Measurements from ENCODE around the gene SSTR4. TPM values are rescaled to one million over a fixed set of nuclear protein-coding genes. Genes with fewer than 3 reads are reported as not detected.

SSTR4 gene
- total RNA-seq, 2 experiments from 2014 or later, result not detected

DNA sequence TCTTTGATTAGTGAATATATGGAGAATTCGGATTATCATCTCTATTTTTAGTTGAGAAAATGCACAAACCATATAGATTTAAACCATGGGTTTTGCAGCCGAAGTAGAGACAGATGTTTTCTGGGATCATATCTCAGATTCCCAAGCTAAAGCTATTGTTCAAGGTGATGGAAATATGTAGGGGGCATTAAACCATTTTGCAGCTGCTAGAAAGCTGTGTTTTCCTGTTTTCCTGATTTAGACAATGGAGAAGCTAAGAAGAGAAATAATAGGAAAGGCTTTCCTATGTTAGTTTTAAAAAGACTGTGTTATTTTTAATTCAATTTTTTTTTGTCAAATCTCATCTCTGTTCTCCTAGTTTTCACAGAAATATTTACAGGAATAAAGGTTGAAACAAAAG lies 44.8 kb downstream of the SSTR4 start:
- Histone ChIP-seq H3K27ac (ENCODE audit: low read depth, low read length, poor library complexity, severe bottlenecking) (no peak overlapping the region), H3K79me2 (ENCODE audit: insufficient read depth, low read depth, low read length) (no peaks in the 10 kb centered on the region), H3K4me3 (ENCODE audit: low read depth, low read length, poor library complexity, severe bottlenecking) (no peak overlapping the region), H4K20me1 (ENCODE audit: insufficient read depth, low read length) (no peaks in the 10 kb centered on the region), H3K4me2 (ENCODE audit: low read length) (no peak overlapping the region), H3K4me1 (ENCODE audit: insufficient read depth, low read length, poor library complexity, severe bottlenecking) (no peaks in the 10 kb centered on the region), H2AFZ (ENCODE audit: low read length) (no peak overlapping the region), H3K9me3 (ENCODE audit: low read length) (no peaks in the 10 kb centered on the region), H3K36me3 (ENCODE audit: insufficient read depth, low read length) (no peaks in the 10 kb centered on the region), H3K9me2 (ENCODE audit: insufficient read depth, low read length) (no peaks in the 10 kb centered on the region)
- no TSS peak for BruUV-seq (replicated peaks)
- intact Hi-C loops (cut with micrococcal nuclease; ENCODE audit: unreplicated experiment), result no loop called here
- ChIA-PET POLR2A (no interaction called here), CTCF (ENCODE audit: unreplicated experiment) (no interaction called here)
- DNase-seq (ENCODE audit: low spot score), result no peak
- TF ChIP-seq CTCF (conservative IDR thresholded peaks at IDR 0.05; ENCODE audit: low read length), result no peak
- no peak for TF ChIP-seq EZH2phosphoT487 (IDR thresholded peaks at IDR 0.05; ENCODE audit: borderline replicate concordance, low read depth, low read length)

GRCh38 chr20:23080521-23080920 lies 45.4 kb downstream of the SSTR4 start:
- Histone ChIP-seq H4K20me1 (ENCODE audit: insufficient read depth, low read length) (no peaks in the 10 kb centered on the region), H3K9me3 (ENCODE audit: low read length) (no peaks in the 10 kb centered on the region), H3K36me3 (ENCODE audit: insufficient read depth, low read length) (no peaks in the 10 kb centered on the region), H3K4me2 (ENCODE audit: low read length) (no peak overlapping the region), H2AFZ (ENCODE audit: low read length) (no peak overlapping the region), H3K4me3 (ENCODE audit: low read depth, low read length, poor library complexity, severe bottlenecking) (no peak overlapping the region), H3K4me1 (ENCODE audit: insufficient read depth, low read length, poor library complexity, severe bottlenecking) (no peaks in the 10 kb centered on the region), H3K27ac (ENCODE audit: low read depth, low read length, poor library complexity, severe bottlenecking) (no peak overlapping the region), H3K79me2 (ENCODE audit: insufficient read depth, low read depth, low read length) (no peaks in the 10 kb centered on the region), H3K9me2 (ENCODE audit: insufficient read depth, low read length) (no peaks in the 10 kb centered on the region)
- POLR2A ChIA-PET, result no interaction called here
- BruUV-seq (replicated peaks), result no TSS peak
- CTCF ChIA-PET (ENCODE audit: unreplicated experiment), result no interaction called here
- intact Hi-C loops (cut with micrococcal nuclease; ENCODE audit: unreplicated experiment), result no loop called here
- no peak for TF ChIP-seq CTCF (conservative IDR thresholded peaks at IDR 0.05; ENCODE audit: low read length)
- TF ChIP-seq EZH2phosphoT487 (IDR thresholded peaks at IDR 0.05; ENCODE audit: borderline replicate concordance, low read depth, low read length), result no peak
- no peak for DNase-seq (ENCODE audit: low spot score)

DNA sequence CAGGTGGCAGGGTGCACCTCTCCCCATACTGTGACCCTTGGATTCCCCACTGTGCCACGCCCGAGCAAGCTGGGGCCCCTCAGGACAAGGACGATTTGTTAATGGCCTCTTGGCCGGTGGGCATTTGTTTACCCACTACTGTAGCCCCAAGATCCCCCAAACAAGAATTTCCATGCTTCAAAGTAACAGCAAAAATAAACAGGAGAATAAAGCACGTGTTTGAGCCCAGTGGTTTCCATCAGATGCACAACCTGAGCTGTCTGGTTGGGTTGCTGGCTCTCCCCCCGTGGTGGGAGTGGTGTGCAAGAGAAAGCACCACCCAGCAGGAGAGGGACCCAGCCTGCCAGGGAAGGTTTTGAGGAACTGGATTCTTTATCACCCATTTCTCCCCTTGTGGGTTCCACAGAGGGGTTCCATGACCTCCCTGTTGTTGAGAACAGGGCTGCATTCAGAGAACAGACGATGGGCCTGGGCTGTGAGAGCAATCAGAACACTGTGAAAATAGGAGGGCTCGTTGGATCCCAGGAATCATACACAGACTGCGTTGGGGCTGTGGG lies 46.2 kb downstream of the SSTR4 start:
- CTCF ChIA-PET (ENCODE audit: unreplicated experiment), result no interaction called here
- Histone ChIP-seq H3K4me3 (ENCODE audit: low read depth, low read length, poor library complexity, severe bottlenecking) (no peak overlapping the region), H3K9me3 (ENCODE audit: low read length) (no peaks in the 10 kb centered on the region), H3K9me2 (ENCODE audit: insufficient read depth, low read length) (no peaks in the 10 kb centered on the region), H3K36me3 (ENCODE audit: insufficient read depth, low read length) (no peaks in the 10 kb centered on the region), H3K4me2 (ENCODE audit: low read length) (no peak overlapping the region), H4K20me1 (ENCODE audit: insufficient read depth, low read length) (no peaks in the 10 kb centered on the region), H3K4me1 (ENCODE audit: insufficient read depth, low read length, poor library complexity, severe bottlenecking) (no peaks in the 10 kb centered on the region), H2AFZ (ENCODE audit: low read length) (no peak overlapping the region), H3K79me2 (ENCODE audit: insufficient read depth, low read depth, low read length) (no peaks in the 10 kb centered on the region), H3K27ac (ENCODE audit: low read depth, low read length, poor library complexity, severe bottlenecking) (no peak overlapping the region)
- no TSS peak for BruUV-seq (replicated peaks)
- intact Hi-C loops (cut with micrococcal nuclease; ENCODE audit: unreplicated experiment), result no loop called here
- POLR2A ChIA-PET, result interaction anchor here (0.6 kb wide), 1 partner anchor 244 kb away, joined by 5 read pairs; no protein-coding TSS in a partner anchor
- DNase-seq (ENCODE audit: low spot score), result no peak
- TF ChIP-seq EZH2phosphoT487 (IDR thresholded peaks at IDR 0.05; ENCODE audit: borderline replicate concordance, low read depth, low read length) (no peak), CTCF (conservative IDR thresholded peaks at IDR 0.05; ENCODE audit: low read length) (no peak)
